HepG2 (cell line): ENCODE results near the gene MUC4. TPM values are rescaled to one million over a fixed set of nuclear protein-coding genes. Genes with fewer than 3 reads are reported as not detected.
A peak's percentile ranks its signal among the peaks of the same experiment; 100 is the strongest.

ENCODE experiments used
- ATAC-seq: fragments of 200-7000 bp; cut with Tn5 transposase; 3 replicates; pipeline ENCODE4 v1.9.1; 2020; ENCODE audit warnings: mild to moderate bottlenecking, moderate library complexity
- BruUV-seq: library from RNA; stranded (reverse); fragments of 400-500 nt; replicated peaks from 2 replicates; lab custom pipeline; 2021; lab: Mats Ljungman, UMichigan
- CTCF ChIA-PET: fragments of 300-600 bp; formaldehyde crosslinking; extraction: SDS; loops from one replicate; lab custom pipeline; 2021; ENCODE audit warnings: low total read pairs, inconsistent platforms, low intra/inter-chr PET ratio; lab: Yijun Ruan, JAX
- POLR2A ChIA-PET: fragments of 350-600 bp; sonication (Branson Sonifier 250); formaldehyde crosslinking; loops from one replicate; lab custom pipeline; 2020; ENCODE audit warnings: antibody characterized with exemption, inconsistent platforms; lab: Yijun Ruan, JAX
- DNase-seq: peaks from one replicate; pipeline ENCODE4 v3.0.0-alpha.2; 2015; ENCODE audit warnings: low spot score
- FAIRE-seq: peaks from 3 replicates; lab custom pipeline; 2011; peaks lifted over from hg19 to GRCh38; lab: Jason Lieb, UNC
- H2AFZ ChIP-seq: one replicate; pipeline ENCODE4 v1.6.1; 2011; ENCODE audit warnings: low read length, inconsistent platforms
- H3K27ac ChIP-seq: fragments of 300-600 bp; 3 replicates; pipeline ENCODE4 v1.8.0; 2011; ENCODE audit warnings: mixed run types, mild to moderate bottlenecking, mixed read lengths, low read length, inconsistent platforms; ENCODE audit not compliant: insufficient read depth; ENCODE audit errors: extremely low read length
- H3K27me3 ChIP-seq, 2 experiments: fragments of 200-600 bp in 1 of 2; 2 replicates in 1 of 2; 3 replicates in 1 of 2; pipeline versions ENCODE4 v1.6.0 to v1.8.0; 2011; ENCODE audit warnings: low read length in 2 of 2, mild to moderate bottlenecking in 2 of 2, moderate library complexity in 2 of 2, inconsistent platforms in 1 of 2; ENCODE audit not compliant: insufficient read depth in 2 of 2, control insufficient read depth in 1 of 2
- H3K36me3 ChIP-seq, 2 experiments: fragments of 200-600 bp in 1 of 2; replicated peaks in 1 of 2; 2 replicates in 1 of 2; 3 replicates in 1 of 2; pipeline versions ENCODE4 v1.5.1 to v1.8.0; 2011; ENCODE audit warnings: low read length in 2 of 2, inconsistent platforms in 1 of 2; ENCODE audit not compliant: insufficient read depth in 2 of 2, control insufficient read depth in 1 of 2
- H3K4me1 ChIP-seq: 2 replicates; pipeline ENCODE4 v1.5.1; 2012; ENCODE audit warnings: low read length, inconsistent platforms; ENCODE audit not compliant: insufficient read depth
- H3K4me2 ChIP-seq: 2 replicates; pipeline ENCODE4 v1.6.0; 2011; ENCODE audit warnings: low read depth, low read length, inconsistent platforms
- H3K4me3 ChIP-seq, 3 experiments: fragments of 200-600 bp in 1 of 3; sonication (generic), shearing (Covaris generic) in 1 of 3; replicated peaks in 1 of 3; 2 replicates each; pipeline ENCODE4 v1.5.1; 2011 to 2016; ENCODE audit warnings: low read length in 3 of 3, inconsistent platforms in 2 of 3, low read depth in 2 of 3, mild to moderate bottlenecking in 2 of 3, control low read depth in 1 of 3, mixed read lengths in 1 of 3; ENCODE audit not compliant: insufficient read depth in 1 of 3
- H3K79me2 ChIP-seq: one replicate; pipeline ENCODE4 v1.6.1; 2011; ENCODE audit warnings: low read length, inconsistent platforms; ENCODE audit not compliant: insufficient read depth
- H3K9ac ChIP-seq: 2 replicates; pipeline ENCODE4 v1.6.0; 2011; ENCODE audit warnings: mild to moderate bottlenecking, low read depth, low read length, inconsistent platforms; ENCODE audit not compliant: insufficient read depth
- H3K9me3 ChIP-seq: 2 replicates; pipeline ENCODE4 v1.5.1; 2012; ENCODE audit warnings: mild to moderate bottlenecking, low read length
- H4K20me1 ChIP-seq: 2 replicates; pipeline ENCODE4 v1.6.0; 2011; ENCODE audit warnings: inconsistent platforms, mild to moderate bottlenecking, low read length, moderate library complexity; ENCODE audit not compliant: insufficient read depth
- POLR2A ChIP-seq, 2 experiments: IDR thresholded peaks; 2 replicates each; pipeline ENCODE4 v1.6.1; 2011; ENCODE audit warnings: low read depth in 2 of 2, low read length in 2 of 2, mild to moderate bottlenecking in 1 of 2, moderate library complexity in 1 of 2; ENCODE audit not compliant: insufficient read depth in 1 of 2
- RBM39 ChIP-seq: fragments of 200-400 bp; formaldehyde crosslinking; IDR thresholded peaks from one replicate; pipeline ENCODE4 v1.6.1; 2018; ENCODE audit warnings: antibody characterized with exemption, mild to moderate bottlenecking, low read depth, low read length; ENCODE audit not compliant: poor library complexity, severe bottlenecking
- TMF1 ChIP-seq: sonication (generic); formaldehyde crosslinking; IDR thresholded peaks from 2 replicates; pipeline ENCODE4 v1.8.1; 2022; ENCODE audit warnings: low read depth, missing genetic modification reagents
- ZBTB43 ChIP-seq: sonication (generic); formaldehyde crosslinking; conservative IDR thresholded peaks from 2 replicates; pipeline ENCODE4 v1.4.0; 2020; ENCODE audit warnings: missing genetic modification reagents
- WGBS: methylation state at CpG from one replicate; pipeline ENCODE4 v1.1.6; 2017; ENCODE audit warnings: low lambda C conversion rate; 5-methylcytosine and 5-hydroxymethylcytosine counted together
- in situ Hi-C: cut with HindIII; loops from 2 replicates; pipeline ENCODE4 v1.10.0; 2017; ENCODE audit warnings: low pct_unique_long_range_greater_than_20kb; ENCODE audit not compliant: extremely low pct_ligation_motif_present
- intact Hi-C: fragments of 100-400 bp; cut with micrococcal nuclease; formaldehyde crosslinking; loops from one replicate; pipeline ENCODE4 v1.10.0; 2022; ENCODE audit not compliant: unreplicated experiment
- polyA plus RNA-seq, 8 experiments: library from polyadenylated mRNA; depleted of rRNA in 3 of 8; stranded (reverse) in 7 of 8; unstranded in 1 of 8; fragments of >200 nt; fragmentation: Illumina TruSeq in 4 of 8; extraction: Trizol in 4 of 8; gene quantifications; 2 replicates each; pipeline versions ENCODE4 v1.2.1 to v1.2.3, GENCODE V29; 2011 to 2016; ENCODE audit warnings: low read depth in 4 of 8, missing spikeins in 1 of 8, mixed read lengths in 1 of 8; ENCODE audit not compliant: insufficient read depth in 1 of 8
- total RNA-seq, 5 experiments: library from RNA; depleted of rRNA; stranded (reverse); fragments of >200 nt; fragmentation: Illumina TruSeq; extraction: Trizol; gene quantifications; 2 replicates each; pipeline ENCODE4 v1.2.3, GENCODE V29; 2016; ENCODE audit warnings: low read depth in 1 of 5

MUC4 gene
- total and polyA plus RNA-seq, 2 of the 13 experiments (the other 11 are each of a cell fraction or from before 2014, with no cell fraction given): not detected

GRCh38 chr3:195703776-195704175 is 108.0 kb downstream of the MUC4 start (continued):
- TF ChIP-seq RBM39 (no peak), ZBTB43 (no peak)

GRCh38 chr3:195701042-195701915 is 110.5 kb downstream of the MUC4 start:
- Histone ChIP-seq H3K79me2 (no peaks in the 10 kb centered on the region), H3K36me3 (peaks cover 0 to 2% of the 10 kb centered on the region in 2 experiments; a peak in 1 of 5 replicates), H3K4me3 (no peak overlapping the region), H3K9ac (no peak overlapping the region), H3K27me3 (no peaks in the 10 kb centered on the region), H3K9me3 (no peaks in the 10 kb centered on the region), H2AFZ (no peak overlapping the region), H3K4me1 (no peaks in the 10 kb centered on the region), H3K27ac (no peak overlapping the region), H4K20me1 (no peaks in the 10 kb centered on the region), H3K4me2 (no peak overlapping the region)
- CTCF ChIA-PET: no interaction called here
- WGBS: 90% methylated on average over 9 of the region's 9 CpGs
- POLR2A ChIA-PET: no interaction called here
- in situ Hi-C loops (no loop called here), intact Hi-C loops (no loop called here)
- no peak for ATAC-seq
- TF ChIP-seq TMF1 (CRISPR knock-in tag) (no peak), POLR2A (IDR thresholded peaks at IDR 0.05; ENCODE audit: insufficient read depth in 1 of 2, low read depth in 2 of 2, low read length in 2 of 2) (0 out of 4 replicates have a peak, but pooled peaks of 1 of the 2 experiments have one; percentile 20)
- no peak for FAIRE-seq
- DNase-seq: no peak
- BruUV-seq: no TSS peak
